Measurements from ENCODE around the gene ADGRA3.
"Not testable (repeated sequence)": the region's sequence is repeated elsewhere in the genome, so short reads cannot be mapped to it uniquely, and the experiment has no call there.

Gene ADGRA3

DNA sequence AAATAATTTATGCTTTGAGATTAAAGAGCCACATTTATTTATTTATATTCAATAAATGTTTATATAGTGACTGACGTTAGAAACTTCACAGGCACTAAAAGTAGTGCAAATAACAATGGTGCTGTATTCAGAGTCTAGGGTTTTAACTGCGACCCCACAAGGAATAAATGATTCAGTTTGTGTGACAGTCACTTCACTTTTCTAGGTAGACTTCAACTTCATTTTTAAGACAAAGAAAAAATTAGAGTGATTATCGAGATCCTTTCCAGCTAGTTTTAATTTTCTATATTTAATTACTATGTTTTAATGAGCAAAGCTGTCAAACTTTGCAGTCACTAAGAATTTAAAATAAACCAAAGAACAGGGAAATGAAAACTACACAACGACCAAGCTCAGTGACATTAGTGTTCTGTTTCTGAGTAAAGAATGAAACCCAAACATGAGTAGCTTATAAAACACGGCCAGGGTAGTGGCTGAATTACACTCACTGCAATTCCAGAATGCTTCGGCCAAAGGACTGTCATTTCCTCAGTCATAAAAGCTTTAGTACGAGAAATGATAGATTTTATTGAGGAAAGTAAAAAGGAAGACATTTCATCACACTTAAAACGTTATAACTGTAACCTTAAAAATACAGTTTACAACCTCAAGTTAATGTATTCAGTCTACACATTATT lies 38.6 kb downstream of the ADGRA3 start:
- DNase-seq = no peak

DNA sequence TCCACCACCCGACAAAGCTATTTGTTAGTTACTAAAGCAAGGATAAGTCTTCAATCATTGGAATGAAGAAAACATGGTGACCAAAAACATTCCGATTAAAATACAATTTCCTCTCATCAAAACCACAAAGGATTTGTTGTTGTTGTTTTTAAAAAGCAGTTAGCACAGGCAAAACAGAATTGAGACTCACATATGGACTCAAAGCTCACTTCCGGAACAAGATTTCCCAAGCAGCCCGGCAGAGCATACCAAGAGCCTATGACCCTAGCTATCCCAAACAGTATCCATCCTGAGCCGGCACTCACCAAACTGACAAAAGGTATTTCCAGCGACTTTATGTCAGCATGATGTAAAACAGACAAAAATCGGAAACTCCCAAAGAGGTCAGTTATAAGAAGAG lies 39.9 kb downstream of the ADGRA3 start:
- DNase-seq = no peak

DNA sequence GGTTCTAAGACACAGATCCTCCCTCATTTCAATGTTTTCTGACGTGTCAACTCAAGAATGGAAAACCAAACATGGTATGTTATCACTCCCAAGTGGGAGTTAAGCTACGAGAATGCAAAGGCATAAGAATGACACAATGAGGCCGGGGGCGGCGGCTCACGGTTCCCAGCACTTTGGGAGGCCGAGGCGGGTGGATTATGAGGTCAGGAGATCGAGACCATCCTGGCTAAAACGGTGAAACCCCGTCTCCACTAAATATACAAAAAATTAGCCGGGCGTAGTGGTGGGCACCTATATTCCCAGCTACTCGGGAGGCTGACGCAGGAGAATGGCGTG lies 40.6 kb downstream of the ADGRA3 start:
- DNase-seq = not testable (repeated sequence)

DNA sequence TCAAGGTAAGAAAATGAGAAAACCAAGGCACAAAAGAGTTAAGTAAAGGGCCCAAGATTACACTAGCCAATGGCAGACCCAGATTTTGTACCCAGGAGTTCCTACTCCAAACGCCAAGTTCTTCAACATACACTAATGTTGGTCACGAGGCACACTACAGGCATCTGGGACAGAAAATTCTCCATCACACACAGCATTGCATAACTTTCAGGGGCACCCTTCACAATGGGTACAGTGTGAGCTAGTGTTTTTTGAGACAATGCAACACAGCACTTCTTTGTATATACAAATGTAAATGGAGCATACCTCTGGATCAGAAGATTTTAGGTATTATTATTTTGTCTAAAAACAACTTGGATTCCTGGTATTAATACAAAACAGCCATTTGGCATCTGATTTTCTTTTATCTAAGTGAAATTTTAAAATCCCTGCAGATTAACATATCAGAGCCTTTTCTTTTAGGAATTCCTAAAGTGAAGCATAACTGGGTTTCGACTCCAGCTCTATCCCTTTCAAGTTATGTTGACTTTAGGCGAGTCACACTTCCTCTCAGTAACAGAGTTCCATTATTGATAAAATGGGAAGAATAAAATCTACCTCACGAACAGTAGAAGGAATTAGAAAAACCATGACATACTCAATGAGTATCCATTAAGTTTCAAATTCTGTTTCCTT lies 41.1 kb downstream of the ADGRA3 start:
- DNase-seq = no peak

DNA sequence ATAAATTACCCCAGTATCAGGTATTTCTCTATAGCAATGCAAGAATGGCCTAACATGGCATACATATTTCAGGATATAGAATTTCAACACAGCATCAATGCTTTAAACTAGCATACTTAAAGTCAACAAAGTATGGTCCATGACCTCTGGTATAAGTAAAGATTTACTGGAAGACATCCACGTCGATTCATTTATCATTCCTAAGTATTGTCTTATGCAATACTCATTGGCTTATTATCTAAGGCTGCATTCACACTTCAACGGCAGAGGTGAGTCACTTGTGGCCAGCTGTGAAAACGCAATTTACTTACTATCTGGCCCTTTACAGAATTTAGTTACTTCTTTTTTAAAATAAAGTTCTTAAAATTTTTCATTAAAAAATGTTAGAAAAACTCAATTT lies 42.6 kb downstream of the ADGRA3 start:
- DNase-seq = no peak

DNA sequence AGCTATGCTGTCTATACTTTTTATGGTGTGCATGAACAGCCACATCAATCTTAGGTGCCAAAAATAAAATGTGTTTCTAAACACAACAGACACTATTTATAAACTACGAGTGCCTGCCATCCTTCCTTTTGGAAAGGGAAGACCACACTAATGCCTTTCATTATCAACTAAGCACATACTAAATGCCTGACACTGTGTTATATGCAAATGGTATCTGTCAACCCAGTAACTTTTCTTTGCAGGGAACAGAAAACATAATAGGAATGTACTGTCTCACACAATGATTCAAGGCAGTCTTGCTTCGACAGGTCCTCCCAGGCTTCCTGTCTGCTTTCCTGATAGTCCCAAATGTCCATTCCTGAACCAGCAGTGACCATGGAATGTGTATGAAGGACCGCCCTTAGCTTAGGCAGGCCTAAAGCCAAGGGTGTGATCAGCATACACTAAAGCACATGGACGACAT lies 43.8 kb downstream of the ADGRA3 start:
- DNase-seq = no peak

DNA sequence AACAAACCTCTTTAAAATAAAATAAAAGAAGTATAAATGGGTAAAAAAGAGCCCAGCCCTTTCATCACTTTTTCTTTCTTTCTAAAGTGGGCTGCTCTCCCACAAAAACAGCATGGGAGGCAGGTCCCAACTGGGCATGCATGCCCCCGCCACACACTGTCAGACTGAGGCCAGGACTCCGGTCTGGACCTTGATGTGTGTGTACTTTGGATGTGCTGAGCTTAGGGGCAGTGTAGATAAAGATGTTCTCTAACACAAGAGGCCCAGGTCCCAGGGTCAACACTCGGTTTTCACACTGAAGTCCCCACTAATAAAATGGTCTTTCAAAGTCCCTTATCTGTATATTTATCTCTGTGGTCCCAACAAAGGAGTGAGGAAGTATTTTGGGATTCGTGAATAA lies 44.4 kb downstream of the ADGRA3 start:
- DNase-seq = no peak

- DNase-seq = no peak
These were observed 49.3 kb downstream of the ADGRA3 start for GRCh38 chr4:22466581-22466980.

DNA sequence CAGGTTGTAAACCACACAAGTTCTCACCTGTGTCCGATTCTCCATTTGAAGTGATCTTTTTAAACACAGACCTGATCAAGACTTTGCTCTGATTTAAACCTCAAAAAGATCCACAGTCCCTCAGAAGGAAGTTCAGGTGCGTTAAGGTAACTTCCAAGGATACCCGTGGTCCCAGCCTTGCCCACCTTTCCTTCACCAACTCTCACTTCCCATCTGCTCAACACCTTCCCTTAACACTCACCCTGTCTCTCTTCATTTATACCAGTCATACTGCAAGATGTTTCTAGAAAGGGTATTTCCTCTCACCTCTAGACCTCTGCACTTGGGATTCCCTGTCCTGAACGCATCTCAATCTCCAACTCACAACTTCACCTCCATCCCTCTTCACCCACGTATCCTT lies 49.9 kb downstream of the ADGRA3 start:
- DNase-seq = no peak

- DNase-seq = no peak
These were observed 50.5 kb downstream of the ADGRA3 start for GRCh38 chr4:22465349-22465748.

GRCh38 chr4:22463179-22463578 lies 52.7 kb downstream of the ADGRA3 start:
- DNase-seq = peak; percentile 43

DNA sequence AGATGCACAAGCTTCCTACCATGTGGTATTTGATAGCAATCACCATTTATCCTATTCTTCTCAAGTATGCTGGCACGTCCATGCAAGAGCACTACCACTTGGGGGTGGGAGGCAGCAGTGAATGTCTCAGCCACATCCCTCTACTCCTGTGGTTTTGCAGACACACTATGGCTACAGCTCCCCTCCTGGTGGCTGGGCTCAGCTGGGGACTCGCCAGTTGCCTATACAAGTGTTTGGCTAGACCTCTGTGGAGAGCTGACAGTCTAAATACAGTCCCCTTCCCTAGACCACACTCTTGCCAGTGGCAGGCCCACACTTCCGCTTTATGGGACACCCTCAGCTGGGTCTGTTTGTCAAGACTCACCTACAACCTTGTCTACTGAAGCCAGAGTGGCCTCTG lies 53.2 kb downstream of the ADGRA3 start:
- no peak for DNase-seq

GRCh38 chr4:22460266-22460665 lies 55.6 kb downstream of the ADGRA3 start:
- no peak for DNase-seq

GRCh38 chr4:22458098-22458497 lies 57.8 kb downstream of the ADGRA3 start:
- no peak for DNase-seq

- no peak for DNase-seq
These were observed 58.5 kb downstream of the ADGRA3 start for GRCh38 chr4:22457348-22457747.

GRCh38 chr4:22456291-22456690 lies 59.6 kb downstream of the ADGRA3 start:
- DNase-seq = no peak

- DNase-seq = no peak
These were observed 60.9 kb downstream of the ADGRA3 start for GRCh38 chr4:22454955-22455354.

DNA sequence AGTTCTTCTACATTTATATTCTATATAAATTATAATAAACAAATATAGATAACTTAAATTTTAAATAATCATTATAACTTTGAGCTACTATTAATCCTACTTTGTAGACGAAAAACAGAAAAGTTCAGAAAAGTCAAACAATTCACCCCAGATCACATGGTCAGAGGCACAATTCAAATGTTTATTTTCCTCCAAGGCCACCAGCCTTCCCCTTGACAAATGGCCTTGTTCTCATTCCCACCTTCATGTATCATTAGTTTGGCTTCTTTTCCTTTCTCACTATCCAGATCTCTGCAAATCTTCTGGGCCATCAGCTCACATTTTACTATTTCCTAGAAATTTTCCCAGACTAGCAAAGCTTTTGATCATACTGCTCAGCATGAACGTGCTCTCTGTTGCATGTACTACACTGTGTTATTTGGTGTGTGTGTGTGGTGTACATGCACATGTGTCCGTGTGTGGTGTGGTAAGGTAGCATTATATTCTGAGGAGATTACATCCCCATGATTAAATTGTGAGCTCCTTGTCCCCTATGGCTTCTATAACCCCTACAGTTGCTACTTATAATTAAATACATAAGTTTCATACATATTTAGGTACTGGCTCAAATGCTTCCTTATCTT lies 61.5 kb downstream of the ADGRA3 start:
- no peak for DNase-seq

DNA sequence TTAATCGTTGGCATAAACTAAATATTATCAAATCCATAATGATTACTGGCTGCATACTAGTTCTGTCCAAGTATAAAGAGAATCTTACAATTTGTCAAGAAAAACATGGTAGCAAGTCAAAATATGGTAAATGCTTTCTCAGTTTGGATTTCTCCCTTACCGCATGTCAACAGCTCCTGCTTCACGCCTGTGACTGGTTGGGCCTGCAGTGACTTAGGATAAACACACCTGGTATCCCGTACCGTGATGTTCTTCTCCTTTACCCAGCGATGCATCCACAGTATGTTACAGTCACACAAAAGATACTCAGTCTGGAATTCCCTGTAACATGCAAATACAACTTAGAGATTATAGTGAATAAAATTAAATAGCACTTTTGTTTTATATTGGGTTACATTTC lies 71.1 kb downstream of the ADGRA3 start:
- DNase-seq = no peak

DNA sequence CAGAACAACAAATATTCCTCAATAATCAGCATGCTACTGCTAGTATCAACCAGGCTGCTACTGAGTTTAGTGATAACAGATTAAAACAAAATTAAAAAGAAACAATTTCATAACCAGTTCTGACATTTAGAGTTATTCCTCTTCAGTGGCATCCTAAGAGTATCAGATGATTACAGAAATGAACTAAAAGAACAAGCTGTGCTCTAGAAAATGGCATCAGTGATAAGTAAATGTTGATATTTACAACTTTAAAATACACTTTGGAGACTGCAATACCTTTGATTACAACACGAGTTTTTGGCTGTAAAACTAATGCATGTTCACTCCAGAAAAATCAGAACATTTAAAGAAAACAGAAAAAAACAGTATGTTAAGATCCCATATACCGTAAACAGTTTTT lies 72.9 kb downstream of the ADGRA3 start:
- DNase-seq = no peak

DNA sequence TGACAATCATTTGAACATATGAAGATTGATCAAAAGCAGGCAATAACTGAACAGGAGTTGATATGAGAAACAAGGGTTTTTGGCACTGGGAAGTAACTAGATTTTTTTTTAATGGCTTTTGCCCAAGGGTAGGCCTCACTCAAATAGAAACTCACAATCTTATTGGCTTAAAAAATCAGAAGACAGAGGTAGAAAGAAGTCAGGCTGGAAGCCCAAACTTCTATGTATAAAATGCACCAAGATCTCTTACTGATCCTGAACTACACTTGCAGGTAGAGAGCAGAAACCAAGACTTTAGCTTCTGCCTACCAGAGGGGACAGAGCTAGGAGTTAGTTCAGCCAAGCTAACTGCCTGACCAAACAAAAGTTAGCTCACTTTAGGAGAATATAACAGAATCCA lies 74.9 kb downstream of the ADGRA3 start:
- DNase-seq = no peak

DNA sequence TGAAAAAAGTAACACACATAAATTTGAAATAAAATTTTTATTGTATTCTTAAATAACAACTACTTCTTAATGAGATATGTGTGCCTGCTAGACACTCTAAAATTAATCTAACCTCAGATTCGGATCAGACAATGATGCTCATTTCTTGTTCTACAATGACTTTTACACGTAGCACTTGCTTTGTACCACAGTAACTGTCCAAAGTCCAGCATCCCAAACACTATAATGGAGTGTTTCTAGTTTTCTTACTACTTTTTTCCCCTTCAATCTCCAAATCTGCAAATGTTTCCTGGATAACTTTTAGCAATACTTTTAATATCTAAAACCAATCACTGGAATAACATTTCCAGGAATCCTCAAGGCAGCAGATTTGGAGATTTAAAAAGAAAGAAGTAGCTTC lies 75.9 kb downstream of the ADGRA3 start:
- no peak for DNase-seq

DNA sequence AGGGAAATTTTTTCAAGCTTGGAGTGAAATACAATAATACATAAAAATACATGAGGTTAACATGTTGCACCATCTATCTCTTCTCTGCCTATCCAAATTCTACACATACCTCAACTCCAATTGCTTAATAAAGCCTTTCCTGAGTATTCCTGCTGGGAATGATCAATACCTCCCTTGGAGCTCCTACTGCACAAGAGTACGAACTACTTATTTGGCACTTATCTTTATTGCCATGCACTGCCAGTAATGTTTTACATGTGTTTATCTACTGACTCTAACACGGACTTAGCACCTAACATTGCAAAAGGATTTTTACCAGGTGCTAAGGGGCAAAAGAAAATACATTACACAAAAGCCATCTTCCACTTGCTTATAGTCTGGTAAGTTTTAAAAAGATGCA lies 80.2 kb downstream of the ADGRA3 start:
- no peak for DNase-seq

DNA sequence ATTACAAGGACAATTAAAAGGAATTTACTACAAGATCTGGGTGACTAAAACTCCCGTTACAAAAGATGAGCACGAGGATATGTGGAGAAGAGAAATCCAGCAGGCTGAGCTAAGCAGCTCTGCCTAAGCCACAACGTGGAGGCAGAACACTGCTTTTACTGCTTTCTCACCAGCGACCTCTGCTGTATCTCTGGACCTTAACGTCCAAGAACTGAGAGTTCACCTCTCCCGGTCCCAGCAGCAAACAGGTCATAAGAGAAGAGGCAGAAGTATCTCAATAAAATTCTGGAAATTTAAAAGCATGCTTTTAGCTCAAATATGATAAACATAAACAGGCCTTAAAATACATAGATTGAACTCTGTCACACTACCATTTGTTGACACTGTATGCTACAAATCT lies 81.0 kb downstream of the ADGRA3 start:
- DNase-seq = no peak

DNA sequence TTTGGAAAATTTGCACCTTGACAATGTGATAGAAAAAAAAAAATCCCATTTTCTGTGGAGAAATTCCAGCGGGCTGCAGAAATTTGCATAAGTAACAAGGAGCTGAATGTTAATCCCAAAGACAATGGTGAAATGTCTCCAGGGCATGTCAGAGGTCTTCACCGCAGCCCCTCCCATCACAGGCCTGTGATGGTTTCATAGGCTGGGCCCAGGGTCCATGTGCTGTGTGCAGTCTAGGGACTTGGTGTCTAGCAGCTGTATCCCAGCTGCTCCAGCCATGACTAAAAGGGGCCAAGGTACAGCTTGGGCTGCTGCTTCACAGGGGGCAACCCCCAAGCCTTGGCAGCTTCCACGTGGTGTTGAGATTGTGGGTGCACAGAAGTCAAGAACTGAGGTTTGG lies 85.2 kb downstream of the ADGRA3 start:
- no peak for DNase-seq

All from stimulated activated CD8-positive, alpha-beta memory T cell treated with anti-CD3 and anti-CD28 coated beads, Interleukin-4, amount 100 ng/mL, for 48 hours (primary cell).